Uterus (tissue), 4 donors: ENCODE data around the gene FAM53B. TPM values are rescaled to one million over a fixed set of nuclear protein-coding genes. Genes with fewer than 3 reads are reported as not detected.
A peak's percentile ranks its signal among the peaks of the same experiment; 100 is the strongest.

Experiments used
- DNase-seq, 2 donors: peaks; one replicate each; pipeline ENCODE4 v3.0.0-alpha.2; 2019 to 2020
- H3K27ac ChIP-seq, 2 donors: fragments of 200-600 bp; sonication (generic); 1 replicate in 1 of 2; 2 replicates in 1 of 2; pipeline ENCODE4 v1.5.1; 2016 to 2018
- H3K27me3 ChIP-seq, 2 donors: fragments of 200-600 bp; sonication (generic); one replicate each; pipeline ENCODE4 v1.5.1; 2018 to 2019; ENCODE audit warnings: control low read depth in 1 of 2
- H3K36me3 ChIP-seq, 2 donors: fragments of 200-600 bp; sonication (generic); one replicate each; pipeline ENCODE4 v1.5.1; 2019; ENCODE audit warnings: control low read depth in 1 of 2
- H3K4me1 ChIP-seq, 2 donors: fragments of 200-600 bp; sonication (generic); one replicate each; pipeline ENCODE4 v1.5.1; 2018 to 2019; ENCODE audit warnings: control low read depth in 1 of 2
- H3K4me3 ChIP-seq, 2 donors: fragments of 200-600 bp; sonication (generic); 1 replicate in 1 of 2; 2 replicates in 1 of 2; pipeline ENCODE4 v1.5.1; 2018 to 2019; ENCODE audit warnings: mild to moderate bottlenecking in 1 of 2
- H3K9me3 ChIP-seq, 2 donors: fragments of 200-600 bp; sonication (generic); one replicate each; pipeline ENCODE4 v1.5.1; 2019; ENCODE audit warnings: control low read depth in 1 of 2
- CTCF ChIP-seq, 4 experiments: fragments of 200-600 bp in 2 of 4; fragments of 450-650 bp in 2 of 4; sonication (generic) in 2 of 4; IDR thresholded peaks; one replicate each; pipeline ENCODE4 v1.5.1; 2016 to 2019; ENCODE audit warnings: antibody characterized with exemption in 4 of 4, mild to moderate bottlenecking in 2 of 4, moderate library complexity in 1 of 4
- POLR2A ChIP-seq, 2 donors: fragments of 450-650 bp; IDR thresholded peaks; one replicate each; pipeline ENCODE4 v1.6.1; 2016; ENCODE audit warnings: antibody characterized with exemption in 2 of 2, mild to moderate bottlenecking in 1 of 2, moderate library complexity in 1 of 2
- intact Hi-C: fragments of 100-400 bp; cut with DNase I; formaldehyde crosslinking; loops from one replicate; pipeline ENCODE4 v1.15.1; 2023; ENCODE audit warnings: low total_unique reads
- total RNA-seq, 4 donors: library from RNA; depleted of rRNA in 3 of 4; stranded (reverse); fragments of >200 nt in 3 of 4; gene quantifications; one replicate each; pipeline versions ENCODE4 v1.1.0 to v1.2.4, GENCODE V29; 2014 to 2023
- donor health status: DM: yes; HTN: yes; CAD: no.

FAM53B gene
- total RNA-seq, 4 donors from 2014 or later, result 10.9 to 94.3 (median 67.8) TPM

GRCh38 chr10:124678557-124679240, 65.5 kb downstream of the FAM53B start:
- DNase-seq, result no peak
- intact Hi-C loops, result no loop called here
- Histone ChIP-seq H3K4me1 (no peaks in the 10 kb centered on the region), H3K9me3 (no peaks in the 10 kb centered on the region), H3K27me3 (no peaks in the 10 kb centered on the region), H3K4me3 (no peak overlapping the region), H3K36me3 (no peaks in the 10 kb centered on the region), H3K27ac (no peak overlapping the region)
- TF ChIP-seq POLR2A (IDR thresholded peaks at IDR 0.05) (no peak), CTCF (IDR thresholded peaks at IDR 0.05) (no peak)

DNA sequence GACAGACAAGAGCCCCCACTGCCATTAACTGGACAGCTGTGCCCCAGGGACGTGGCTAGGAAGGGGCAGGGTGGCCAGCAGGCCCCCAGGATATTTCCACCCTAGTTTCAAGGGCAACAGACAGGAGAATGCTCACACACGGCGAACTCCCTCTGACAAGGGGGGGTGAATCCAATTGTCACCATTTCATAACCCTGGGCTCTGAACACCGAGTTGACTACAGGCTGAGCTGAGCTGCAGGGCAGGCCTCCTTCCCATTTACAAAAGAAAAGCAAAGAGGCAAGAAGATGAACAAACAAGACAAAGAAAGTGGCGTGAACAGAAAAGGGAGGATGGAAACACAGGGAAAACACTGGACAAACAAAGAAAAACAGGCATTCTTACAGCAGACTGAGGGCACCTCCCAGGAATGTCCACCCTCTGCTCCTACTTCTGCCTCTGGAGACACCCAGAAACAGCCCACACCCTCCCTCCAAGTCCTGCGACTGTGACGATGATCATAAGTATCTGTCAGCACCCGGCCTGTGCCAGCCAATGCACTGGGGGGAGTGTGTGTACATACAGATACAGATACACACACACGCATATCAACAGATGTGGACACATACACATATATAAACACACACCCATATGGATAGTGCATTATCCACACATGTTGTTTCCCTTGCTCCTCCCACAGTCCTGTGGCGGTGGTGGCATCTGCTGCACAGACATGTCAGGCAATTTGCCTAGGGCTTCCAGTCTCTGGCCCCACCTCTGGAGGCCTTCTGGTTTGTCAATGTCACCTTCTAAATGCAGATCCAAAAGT, 66.2 kb downstream of the FAM53B start:
- no peaks in the 10 kb centered on the region for H3K27me3 ChIP-seq
- TF ChIP-seq POLR2A (IDR thresholded peaks at IDR 0.05), result no peak
- no peak for TF ChIP-seq CTCF (IDR thresholded peaks at IDR 0.05)
- H3K27ac ChIP-seq, result peak overlapping the region in 1 of 2 donors; percentile 28
- DNase-seq, result no peak
- no peaks in the 10 kb centered on the region for H3K9me3 ChIP-seq
- H3K36me3 ChIP-seq, result no peaks in the 10 kb centered on the region
- no peaks in the 10 kb centered on the region for H3K4me1 ChIP-seq
- no peak overlapping the region for H3K4me3 ChIP-seq
- intact Hi-C loops, result no loop called here

- Histone ChIP-seq H3K4me1 (peaks cover 0 to 3% of the 10 kb centered on the region in 2 donors), H3K9me3 (no peaks in the 10 kb centered on the region), H3K27me3 (no peaks in the 10 kb centered on the region), H3K4me3 (no peak overlapping the region), H3K27ac (peak overlapping the region in 1 of 2 donors; percentile 28), H3K36me3 (no peaks in the 10 kb centered on the region)
- DNase-seq, result no peak
- TF ChIP-seq POLR2A (IDR thresholded peaks at IDR 0.05) (no peak), CTCF (IDR thresholded peaks at IDR 0.05) (no peak)
- intact Hi-C loops, result no loop called here
Measured at GRCh38 chr10:124677293-124677699, 66.9 kb downstream of the FAM53B start.

GRCh38 chr10:124676416-124677062, 67.6 kb downstream of the FAM53B start:
- intact Hi-C loops, result no loop called here

More at GRCh38 chr10:124676416-124677062, 67.6 kb downstream of the FAM53B start:
- no peak overlapping the region for H3K4me3 ChIP-seq
- H3K27ac ChIP-seq, result no peak overlapping the region
- no peaks in the 10 kb centered on the region for H3K27me3 ChIP-seq
- no peaks in the 10 kb centered on the region for H3K9me3 ChIP-seq
- H3K36me3 ChIP-seq, result no peaks in the 10 kb centered on the region
- DNase-seq, result no peak
- TF ChIP-seq CTCF (IDR thresholded peaks at IDR 0.05), result no peak
- TF ChIP-seq POLR2A (IDR thresholded peaks at IDR 0.05), result no peak
- peaks cover 0 to 9% of the 10 kb centered on the region in 2 donors for H3K4me1 ChIP-seq
